Activated CD4-positive, alpha-beta T cell treated with anti-CD3 and anti-CD28 coated beads for 1 hour (primary cell): ENCODE results near the gene NFU1.
"Not testable (repeated sequence)": the region's sequence is repeated elsewhere in the genome, so short reads cannot be mapped to it uniquely, and the experiment has no call there.

ENCODE experiments used
- DNase-seq: peaks from one replicate; pipeline ENCODE4 v3.0.0-alpha.2; 2020

NFU1 gene

DNA sequence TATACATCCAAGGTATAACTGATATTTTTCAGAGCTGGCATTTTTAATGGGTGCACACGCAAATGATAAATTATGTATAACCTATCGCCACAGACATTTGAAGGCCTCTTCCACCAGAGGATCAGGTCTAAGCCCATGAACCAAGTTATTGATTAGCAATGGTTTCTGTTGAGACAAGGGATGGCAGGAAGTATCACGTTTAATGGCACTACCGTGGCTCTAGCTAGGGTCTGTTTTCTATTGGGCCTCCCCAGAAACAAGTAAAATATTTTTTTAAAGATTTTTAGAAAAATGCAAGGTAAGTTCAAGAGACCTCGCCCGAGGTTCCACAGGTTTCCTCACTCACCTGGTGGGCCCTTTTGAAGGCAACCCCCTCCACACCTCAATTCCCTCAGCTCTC is 50.9 kb downstream of the NFU1 start:
- DNase-seq, result no peak

DNA sequence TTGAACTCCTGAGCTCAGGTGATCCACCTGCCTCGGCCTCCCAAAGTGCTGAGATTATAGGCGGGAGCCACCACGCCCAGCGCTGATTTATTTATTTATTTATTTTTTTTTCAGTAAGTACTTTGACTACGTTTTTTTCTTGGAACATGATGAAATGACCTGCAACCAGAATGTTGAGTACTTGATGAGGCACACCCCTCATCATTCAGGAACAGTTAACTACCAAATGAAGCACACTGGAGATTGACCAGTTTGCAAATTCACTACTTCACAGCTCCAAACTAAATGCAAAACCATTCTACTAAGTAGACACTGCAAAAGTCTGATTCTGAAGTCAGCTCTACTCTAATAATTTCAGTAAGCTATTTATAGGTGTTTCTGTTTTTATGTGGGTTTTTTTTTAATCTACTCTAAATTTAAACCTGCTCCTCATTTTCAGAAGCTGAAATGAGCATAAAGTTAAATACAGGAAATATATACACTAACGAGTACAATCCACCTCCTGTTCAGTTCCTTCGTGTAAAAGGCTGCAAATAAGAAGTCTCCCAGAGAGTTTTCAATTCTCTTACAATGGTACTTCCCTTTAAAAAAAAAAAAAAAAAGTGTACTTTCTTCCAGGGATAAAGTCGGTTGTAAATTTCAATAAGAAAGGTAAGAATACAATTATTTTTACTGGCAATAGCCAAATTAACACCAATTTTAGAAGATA is 51.6 kb downstream of the NFU1 start:
- no peak for DNase-seq

DNA sequence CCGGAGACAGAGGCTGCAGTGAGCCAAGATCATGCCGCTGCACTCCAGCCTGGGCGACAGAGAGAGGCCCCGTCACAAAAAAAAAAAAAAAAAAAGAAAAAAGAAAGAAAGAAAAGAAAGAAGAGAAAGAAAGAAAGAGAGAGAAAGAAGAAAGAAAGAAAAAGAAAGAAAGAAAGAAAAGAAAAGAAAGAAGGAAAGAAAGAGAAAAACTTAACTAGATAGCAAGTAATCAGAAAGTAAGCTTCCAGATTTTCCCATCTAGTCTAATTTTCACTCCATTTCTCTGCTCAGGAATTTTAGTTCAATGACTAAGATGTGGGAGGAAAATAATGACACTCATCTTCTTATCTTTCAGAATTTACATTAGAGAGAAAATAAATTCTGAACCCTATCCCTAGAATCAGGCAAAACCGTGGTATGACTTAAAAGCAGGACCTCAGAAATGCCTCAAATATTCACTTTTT is 52.6 kb downstream of the NFU1 start:
- no peak for DNase-seq

DNA sequence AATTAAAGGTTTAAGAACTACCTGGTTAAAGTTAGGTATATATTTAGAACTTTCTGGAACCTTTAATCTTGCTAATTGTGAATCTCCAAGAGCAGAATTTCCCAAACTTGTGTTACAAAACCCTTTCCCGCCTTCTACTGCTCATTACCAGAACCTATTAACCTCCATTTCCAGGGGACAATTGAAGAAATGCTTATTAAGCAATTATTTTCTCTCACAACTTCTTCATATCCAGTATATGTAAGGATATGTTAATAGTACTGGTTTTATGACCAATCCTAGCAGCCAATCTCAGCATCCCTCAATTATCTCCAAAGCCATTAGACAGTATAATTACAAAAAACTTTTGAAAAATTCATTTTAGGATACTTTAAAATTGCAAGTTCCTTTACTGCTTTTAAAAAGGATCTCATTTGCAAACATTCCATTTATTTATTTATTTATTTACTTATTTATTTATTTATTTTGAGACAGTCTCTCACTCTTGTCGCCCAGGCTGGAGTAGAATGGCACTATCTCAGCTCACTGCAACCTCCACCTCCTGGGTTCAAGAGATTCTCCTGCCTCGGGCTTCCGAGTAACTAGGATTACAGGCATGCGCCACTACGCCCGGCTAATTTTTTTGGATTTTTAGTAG is 53.9 kb downstream of the NFU1 start:
- no peak for DNase-seq

DNA sequence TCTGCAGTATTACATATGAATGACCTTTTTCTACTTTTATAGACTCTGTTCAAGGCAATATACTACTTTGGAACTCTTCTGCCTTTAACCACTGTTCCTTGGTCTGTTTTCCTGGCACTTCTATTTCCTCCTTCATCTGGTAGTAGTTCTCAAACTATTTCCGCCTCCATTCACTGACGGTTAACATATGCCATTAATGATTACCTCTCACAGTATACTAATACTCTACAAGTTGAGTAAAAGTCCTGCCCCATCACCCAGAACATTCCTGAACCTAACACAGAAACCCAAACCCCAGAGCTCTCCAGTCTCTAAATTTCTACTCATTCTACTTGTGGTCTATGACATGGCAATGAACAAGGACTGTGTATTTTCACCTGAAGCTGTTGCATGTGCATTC is 54.7 kb downstream of the NFU1 start:
- DNase-seq, result no peak

DNA sequence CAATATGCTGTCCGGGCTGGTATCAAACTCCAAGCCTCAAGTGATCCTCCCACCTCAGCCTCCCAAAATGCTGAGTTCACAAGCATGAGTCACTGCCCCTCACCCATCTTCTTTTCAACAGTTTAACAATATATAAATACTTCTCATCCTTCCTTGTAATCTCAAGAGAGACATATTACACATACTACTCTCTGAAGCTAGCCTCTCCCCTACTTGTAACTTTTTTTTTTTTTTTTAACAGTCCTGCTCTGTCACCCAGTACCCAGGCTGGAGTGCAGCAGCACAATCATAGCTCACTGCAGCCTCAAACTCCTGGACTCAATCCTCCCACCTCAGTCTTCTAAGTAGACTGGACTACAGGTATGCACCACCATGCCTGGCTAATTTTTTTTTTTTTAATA is 55.9 kb downstream of the NFU1 start:
- DNase-seq, result no peak

DNA sequence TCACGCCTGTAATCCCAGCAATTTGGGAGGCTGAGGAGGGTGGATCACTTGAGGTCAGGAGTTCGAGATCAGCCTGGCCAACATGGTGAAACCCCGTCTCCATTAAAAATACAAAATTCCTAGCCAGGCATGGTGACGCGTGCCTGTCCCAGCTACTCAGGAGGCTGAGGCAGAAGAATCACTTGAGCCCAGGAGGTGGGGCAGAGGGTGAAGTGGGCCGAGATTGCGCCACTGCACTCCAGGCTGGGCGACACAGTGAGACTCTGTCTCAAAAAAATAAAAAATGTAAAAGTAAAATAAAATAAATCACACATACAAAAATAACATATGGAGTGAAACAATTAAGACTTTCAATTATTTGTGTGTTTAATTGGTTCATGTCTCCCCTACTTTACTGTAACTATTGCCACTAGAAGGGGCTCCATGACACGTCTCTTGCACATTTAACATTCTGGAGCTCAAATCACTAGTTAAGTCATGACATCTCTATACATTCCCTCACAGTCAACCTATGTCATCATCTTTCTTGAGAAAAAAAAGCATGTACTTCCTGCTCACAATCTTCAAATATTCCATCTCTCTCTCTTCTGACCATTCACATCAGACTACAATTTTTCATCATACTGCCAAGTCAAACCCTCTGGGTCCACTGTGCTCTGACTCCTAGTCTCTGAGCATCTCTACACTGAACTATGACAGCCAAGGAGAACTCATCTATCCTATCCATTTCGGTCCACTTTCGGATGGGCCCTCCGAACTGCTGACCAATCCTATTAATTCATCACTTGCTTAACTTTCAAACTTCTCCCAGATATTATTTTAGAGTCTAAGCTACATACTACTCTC is 56.9 kb downstream of the NFU1 start:
- DNase-seq, result no peak

DNA sequence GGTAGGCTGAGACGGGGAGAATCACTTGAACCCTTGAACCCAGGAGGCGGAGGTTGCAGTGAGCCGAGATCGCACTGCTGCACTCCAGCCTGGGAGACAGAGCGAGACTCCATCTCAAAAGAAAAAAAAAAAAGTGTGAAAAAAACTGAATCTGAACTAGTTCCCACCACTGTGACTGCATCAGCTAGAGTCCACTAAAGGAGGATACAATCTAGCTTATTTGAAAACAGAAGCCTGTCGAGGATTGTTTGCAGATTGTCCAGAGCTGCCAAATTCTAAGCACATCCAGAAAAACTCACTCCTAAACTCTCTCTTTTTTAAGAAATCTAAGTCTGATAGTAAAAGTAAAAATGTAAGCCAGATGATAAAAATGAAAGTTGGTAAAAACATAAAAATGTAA is 60.8 kb downstream of the NFU1 start:
- DNase-seq, result no peak

DNA sequence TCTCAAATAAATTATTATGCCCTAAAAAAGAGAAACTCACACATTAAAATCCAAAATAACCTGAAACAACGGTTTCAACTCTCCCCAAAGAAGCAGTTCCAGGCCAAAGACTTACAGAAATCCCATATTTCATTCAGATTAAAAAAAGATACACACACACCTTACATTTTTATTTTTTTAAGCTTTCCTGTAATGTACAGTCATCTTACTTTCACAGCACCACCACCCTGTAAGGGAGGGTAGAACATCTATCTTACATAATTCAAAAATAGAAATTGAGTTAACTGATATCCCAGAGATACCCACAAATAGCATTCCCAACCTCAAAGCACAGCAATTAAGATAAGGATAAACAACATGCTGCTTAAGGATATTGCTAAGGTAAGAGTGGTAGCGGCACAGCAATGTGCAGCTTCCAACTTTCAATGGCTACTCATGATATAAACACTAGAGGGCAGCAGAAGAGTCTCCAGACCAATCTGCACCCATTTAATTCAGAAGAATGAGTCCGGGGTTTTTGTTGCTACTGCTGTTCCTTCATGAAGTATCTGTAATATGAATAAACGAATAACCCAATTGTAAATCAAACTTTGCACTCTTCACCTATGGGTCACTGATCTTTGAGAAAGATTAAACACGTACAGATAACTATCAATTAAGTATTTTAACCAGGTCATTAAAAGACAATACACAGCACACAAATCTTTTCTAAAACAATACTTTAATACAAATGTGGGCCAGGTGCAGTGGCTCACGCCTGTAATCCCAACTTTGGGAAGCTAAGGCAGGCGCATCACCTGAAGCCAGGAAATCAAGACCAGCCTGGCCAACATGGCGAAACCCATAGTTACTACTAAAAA is 61.5 kb downstream of the NFU1 start:
- no peak for DNase-seq

DNA sequence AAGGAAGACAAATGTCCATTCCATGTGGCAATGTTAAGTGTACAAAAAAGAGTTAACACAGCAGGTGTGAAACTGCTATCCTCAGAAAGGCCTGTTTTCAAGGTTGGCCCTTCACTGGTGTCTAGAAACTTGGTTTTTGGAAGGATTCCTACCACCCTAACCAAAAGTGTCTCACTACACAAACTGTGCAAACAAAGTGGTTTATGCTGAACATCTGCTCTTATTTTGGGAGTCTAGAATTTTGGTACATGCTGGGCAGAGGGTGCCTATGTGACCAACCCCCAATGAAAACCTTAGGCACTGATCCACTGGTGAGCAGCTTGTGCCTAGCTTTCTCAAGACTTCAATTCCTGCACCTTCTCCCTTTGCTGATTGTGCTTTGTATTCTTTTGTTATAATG is 64.5 kb downstream of the NFU1 start:
- no peak for DNase-seq

DNA sequence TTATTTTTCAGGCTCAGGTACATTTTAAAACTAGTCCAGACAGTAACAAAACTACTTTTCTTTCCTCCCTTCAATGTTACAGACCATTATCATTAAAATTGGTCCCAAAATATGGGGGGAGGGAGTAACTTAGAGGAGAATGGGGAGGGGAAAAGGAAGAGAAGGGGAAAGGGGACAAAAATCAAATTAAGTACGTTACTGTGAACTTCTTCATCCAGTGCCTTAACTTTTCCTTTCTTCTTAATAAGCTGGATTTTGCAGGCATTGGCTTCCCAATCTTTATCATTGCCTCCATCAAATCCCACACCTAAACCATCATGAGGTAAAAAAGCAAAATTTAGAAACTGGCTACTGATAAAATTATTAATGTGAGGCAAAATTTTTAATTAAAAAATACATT is 67.4 kb downstream of the NFU1 start:
- no peak for DNase-seq

DNA sequence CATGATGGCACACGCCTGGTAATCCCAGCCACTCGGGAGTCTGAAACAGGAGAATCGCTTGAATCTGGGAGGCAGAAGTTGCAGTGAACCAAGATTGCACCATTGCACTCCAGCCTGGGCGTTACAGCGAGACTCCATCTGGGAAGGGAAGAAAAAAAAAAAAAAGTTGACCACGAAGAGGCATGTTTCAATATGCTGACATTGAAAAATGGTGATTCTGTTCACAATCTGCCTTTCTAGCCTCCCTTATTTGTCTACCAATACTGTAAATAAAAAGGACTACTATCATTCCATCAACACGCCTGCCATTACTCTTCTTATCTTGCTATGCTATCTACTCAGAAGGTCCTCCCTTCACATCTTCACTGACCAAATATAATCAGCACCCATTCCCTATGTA is 68.6 kb downstream of the NFU1 start:
- DNase-seq, result no peak

DNA sequence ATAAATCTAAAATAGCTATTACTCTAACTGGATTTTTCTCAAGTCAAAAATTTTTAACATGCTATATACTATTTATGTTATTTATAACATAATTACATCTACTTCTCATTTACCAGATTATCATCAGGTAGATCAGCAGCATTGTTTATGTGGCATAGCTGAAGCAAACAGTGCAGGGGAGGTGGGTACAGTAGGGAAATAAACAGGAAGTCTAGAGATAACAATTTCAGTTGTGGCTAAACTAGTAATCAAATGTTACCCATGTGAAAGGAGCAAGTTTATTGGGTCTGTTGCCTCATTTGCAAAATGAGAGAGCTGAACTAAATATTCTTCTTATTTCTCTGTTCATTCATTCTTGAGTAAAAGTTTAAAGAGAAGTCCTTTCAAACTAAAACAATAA is 77.9 kb downstream of the NFU1 start:
- DNase-seq, result no peak

DNA sequence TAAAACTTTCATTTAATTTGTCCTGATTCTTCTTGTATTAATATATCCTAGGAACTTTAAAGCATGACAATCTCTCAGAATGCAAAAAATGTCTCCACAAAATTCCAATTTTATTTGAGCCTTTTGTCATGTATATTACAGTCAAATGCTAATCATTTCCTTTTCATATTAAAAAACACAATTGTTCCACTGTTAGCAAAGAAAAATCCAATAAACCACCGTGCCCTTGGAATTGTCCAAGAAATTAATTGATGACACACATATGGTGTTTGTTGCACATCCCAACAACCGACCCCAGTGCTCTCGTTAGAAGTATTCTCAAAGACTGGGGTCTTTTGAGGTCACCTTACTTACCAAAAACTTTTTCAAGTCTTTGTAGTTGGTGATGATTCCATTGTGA is 78.3 kb downstream of the NFU1 start:
- DNase-seq, result no peak

DNA sequence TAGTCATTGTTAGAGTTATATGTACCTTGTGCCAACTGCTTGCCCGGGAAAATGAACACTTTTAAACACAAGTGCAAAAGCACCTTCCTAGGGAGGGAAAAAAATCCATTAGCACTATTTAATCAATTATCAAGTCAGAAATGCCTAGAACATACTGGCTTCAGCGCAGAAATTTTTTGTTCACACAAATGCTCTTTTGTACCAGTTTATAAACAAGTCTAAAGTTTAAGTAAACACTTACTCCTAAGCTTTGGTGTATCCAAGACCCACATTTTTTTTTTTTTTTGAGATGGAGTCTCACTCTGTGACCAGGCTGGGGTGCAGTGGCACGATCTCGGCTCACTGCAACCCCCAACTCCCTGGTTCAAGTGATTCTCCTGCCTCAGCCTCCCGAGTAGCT is 80.8 kb downstream of the NFU1 start:
- DNase-seq, result no peak

DNA sequence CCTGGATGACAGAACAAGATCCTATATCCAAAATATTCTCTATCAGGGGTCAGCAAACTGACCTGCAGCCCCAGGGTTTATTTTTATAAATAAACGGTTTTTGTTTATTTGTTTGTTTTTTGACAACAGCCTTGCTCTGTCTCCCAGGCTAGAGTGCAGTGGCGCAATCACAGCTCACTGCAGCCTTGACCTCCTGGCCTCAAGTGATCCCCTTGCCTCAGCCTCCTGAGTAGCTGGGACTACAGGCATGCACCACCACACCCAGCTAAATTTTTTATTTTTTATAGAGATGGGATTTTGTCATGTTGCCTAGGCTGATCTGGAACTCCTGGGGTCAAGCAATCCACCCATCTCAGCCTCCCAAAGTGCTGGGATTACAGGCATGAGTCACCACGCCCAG is 82.3 kb downstream of the NFU1 start:
- DNase-seq, result not testable (repeated sequence)

DNA sequence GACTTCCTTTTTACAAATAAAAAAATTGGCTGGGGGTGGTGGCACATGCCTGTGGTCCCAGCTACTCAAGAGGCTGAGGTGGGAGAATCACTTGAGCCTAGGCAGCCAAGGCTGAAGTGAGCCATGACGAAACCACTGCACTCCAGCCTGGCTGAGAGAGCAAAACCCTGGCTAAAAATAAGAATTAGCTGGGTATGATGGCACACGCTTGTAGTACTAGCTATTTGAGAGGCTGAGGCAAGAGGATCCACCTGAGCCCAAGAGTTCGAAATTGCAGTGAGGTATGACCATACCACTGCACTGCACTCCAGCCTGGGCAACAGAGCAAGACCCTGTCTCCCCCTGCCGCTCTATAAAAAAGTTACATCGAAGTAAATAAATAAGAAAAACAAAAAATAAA is 83.9 kb downstream of the NFU1 start:
- no peak for DNase-seq

DNA sequence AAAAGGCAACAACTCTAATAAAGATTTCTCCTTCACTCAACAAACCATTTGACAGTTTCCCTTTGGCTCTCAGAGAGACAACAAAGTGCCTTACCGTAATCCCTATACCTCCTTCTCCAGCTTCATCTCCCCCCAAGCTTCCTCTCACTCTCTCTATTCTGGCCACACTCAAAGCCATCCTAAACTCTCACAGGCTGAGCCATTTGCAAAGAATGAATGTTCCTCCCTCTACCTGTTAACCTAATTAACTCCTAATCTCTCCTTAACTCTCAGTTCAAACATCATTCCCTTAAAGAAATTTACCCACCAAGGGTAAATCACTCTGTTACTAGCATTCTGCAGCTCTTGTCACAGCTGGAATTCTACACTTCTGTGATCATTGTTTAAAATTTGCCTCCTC is 88.5 kb downstream of the NFU1 start:
- DNase-seq, result no peak
